H9 (cell line): ENCODE measurements around the gene PTPRN2. TPM values are rescaled to one million over a fixed set of nuclear protein-coding genes. Genes with fewer than 3 reads are reported as not detected.

Experiments
- DNase-seq: peaks from one replicate; pipeline ENCODE4 v3.0.0-alpha.2; 2017
- H2AFZ ChIP-seq: one replicate; pipeline ENCODE4 v1.6.1; 2013; ENCODE audit warnings: mild to moderate bottlenecking, low read length, control low read depth, moderate library complexity
- H2AK5ac ChIP-seq: 2 replicates; pipeline ENCODE4 v1.6.1; 2013; ENCODE audit warnings: low read length, control low read depth, mixed read lengths; ENCODE audit not compliant: insufficient read length
- H2BK120ac ChIP-seq: one replicate; pipeline ENCODE4 v1.6.1; 2013; ENCODE audit warnings: low read depth, mild to moderate bottlenecking, low read length, control low read depth, inconsistent platforms; ENCODE audit not compliant: poor library complexity, severe bottlenecking
- H2BK12ac ChIP-seq: 2 replicates; pipeline ENCODE4 v1.6.1; 2013; ENCODE audit warnings: low read length, control low read depth, mixed read lengths, low read depth; ENCODE audit not compliant: insufficient read length
- H2BK15ac ChIP-seq: 2 replicates; pipeline ENCODE4 v1.6.1; 2013; ENCODE audit warnings: low read depth, low read length, control low read depth
- H2BK20ac ChIP-seq: one replicate; pipeline ENCODE4 v1.6.1; 2013; ENCODE audit warnings: low read depth, mild to moderate bottlenecking, low read length, control low read depth, inconsistent platforms; ENCODE audit not compliant: poor library complexity, severe bottlenecking
- H2BK5ac ChIP-seq: 2 replicates; pipeline ENCODE4 v1.6.1; 2013; ENCODE audit warnings: low read length, control low read depth, mixed read lengths; ENCODE audit not compliant: insufficient read length
- H3K14ac ChIP-seq: 2 replicates; pipeline ENCODE4 v1.6.1; 2013; ENCODE audit warnings: low read length, control low read depth; ENCODE audit not compliant: insufficient read depth
- H3K18ac ChIP-seq: 2 replicates; pipeline ENCODE4 v1.6.1; 2013; ENCODE audit warnings: low read depth, mild to moderate bottlenecking, mixed read lengths, low read length, control low read depth; ENCODE audit not compliant: insufficient read length
- H3K23ac ChIP-seq: 2 replicates; pipeline ENCODE4 v1.6.1; 2013; ENCODE audit warnings: low read length, control low read depth, mixed read lengths, low read depth; ENCODE audit not compliant: insufficient read length
- H3K23me2 ChIP-seq: 2 replicates; pipeline ENCODE4 v1.6.1; 2013; ENCODE audit warnings: low read depth, mild to moderate bottlenecking, mixed read lengths, low read length, control low read depth; ENCODE audit not compliant: insufficient read length, poor library complexity, severe bottlenecking
- H3K27ac ChIP-seq: 2 replicates; pipeline ENCODE4 v1.5.1; 2013; ENCODE audit warnings: low read length, control low read depth, mixed read lengths, low read depth; ENCODE audit not compliant: insufficient read length
- H3K27me3 ChIP-seq: 2 replicates; pipeline ENCODE4 v1.6.1; 2013; ENCODE audit warnings: low read length, control low read depth, inconsistent platforms; ENCODE audit not compliant: insufficient read depth
- H3K4ac ChIP-seq: 2 replicates; pipeline ENCODE4 v1.6.1; 2013; ENCODE audit warnings: low read depth, mild to moderate bottlenecking, control low read depth, inconsistent platforms, low read length, moderate library complexity
- H3K4me1 ChIP-seq: 2 replicates; pipeline ENCODE4 v1.6.1; 2013; ENCODE audit warnings: low read length, control low read depth, inconsistent platforms; ENCODE audit not compliant: insufficient read depth
- H3K4me2 ChIP-seq: 2 replicates; pipeline ENCODE4 v1.6.1; 2013; ENCODE audit warnings: low read length, control low read depth, mixed read lengths; ENCODE audit not compliant: insufficient read length, insufficient read depth
- H3K56ac ChIP-seq: 2 replicates; pipeline ENCODE4 v1.6.1; 2013; ENCODE audit warnings: low read depth, mild to moderate bottlenecking, mixed read lengths, low read length, control low read depth; ENCODE audit not compliant: insufficient read length
- H3K79me1 ChIP-seq: 2 replicates; pipeline ENCODE4 v1.6.1; 2013; ENCODE audit warnings: low read depth, mild to moderate bottlenecking, moderate library complexity, low read length, control low read depth, inconsistent platforms; ENCODE audit not compliant: insufficient read depth, poor library complexity, severe bottlenecking
- H3K79me2 ChIP-seq: 2 replicates; pipeline ENCODE4 v1.6.1; 2013; ENCODE audit warnings: low read length, control low read depth, inconsistent platforms; ENCODE audit not compliant: insufficient read depth
- H3K9ac ChIP-seq: 2 replicates; pipeline ENCODE4 v1.6.1; 2013; ENCODE audit warnings: low read length, control low read depth, mixed read lengths; ENCODE audit not compliant: insufficient read length; ENCODE audit errors: extremely low read depth
- H3K9me3 ChIP-seq: one replicate; pipeline ENCODE4 v1.6.1; 2013; ENCODE audit warnings: low read depth, low read length, inconsistent platforms; ENCODE audit not compliant: control insufficient read depth
- H3T11ph ChIP-seq: one replicate; pipeline ENCODE4 v1.6.1; 2013; ENCODE audit warnings: mild to moderate bottlenecking, low read length, control low read depth, inconsistent platforms
- H4K20me1 ChIP-seq: one replicate; pipeline ENCODE4 v1.6.1; 2013; ENCODE audit not compliant: control insufficient read depth, insufficient read length, insufficient read depth
- H4K5ac ChIP-seq: 2 replicates; pipeline ENCODE4 v1.6.1; 2013; ENCODE audit warnings: low read depth, mild to moderate bottlenecking, mixed read lengths, low read length, control low read depth; ENCODE audit not compliant: insufficient read length
- H4K8ac ChIP-seq: replicated peaks from 2 replicates; pipeline ENCODE4 v1.6.1; 2013; ENCODE audit warnings: low read length, control low read depth, mixed read lengths, low read depth; ENCODE audit not compliant: insufficient read length
- H4K91ac ChIP-seq: 2 replicates; pipeline ENCODE4 v1.6.1; 2013; ENCODE audit warnings: low read depth, mild to moderate bottlenecking, moderate library complexity, mixed read lengths, low read length, control low read depth; ENCODE audit not compliant: insufficient read length
- H3K27ac Mint-ChIP-seq, 3 experiments: 2 replicates in 2 of 3; 3 replicates in 1 of 3; pipeline ENCODE4 v1.8.0; 2020 to 2021; ENCODE audit warnings: mixed read lengths in 3 of 3, mild to moderate bottlenecking in 1 of 3, moderate library complexity in 1 of 3
- H3K27me3 Mint-ChIP-seq: 2 replicates; pipeline ENCODE4 v1.8.0; 2021; ENCODE audit warnings: low read depth, mild to moderate bottlenecking, moderate library complexity, mixed read lengths
- H3K36me3 Mint-ChIP-seq, 3 experiments: 2 replicates in 2 of 3; 3 replicates in 1 of 3; pipeline ENCODE4 v1.8.0; 2020 to 2021; ENCODE audit warnings: low read depth in 3 of 3, mixed read lengths in 3 of 3; ENCODE audit not compliant: insufficient read depth in 1 of 3
- H3K4me1 Mint-ChIP-seq, 2 experiments: 2 replicates each; pipeline ENCODE4 v1.8.0; 2020; ENCODE audit warnings: mixed read lengths in 2 of 2
- H3K4me3 Mint-ChIP-seq, 2 experiments: 2 replicates in 1 of 2; 3 replicates in 1 of 2; pipeline ENCODE4 v1.8.0; 2020 to 2021; ENCODE audit warnings: mild to moderate bottlenecking in 2 of 2, mixed read lengths in 2 of 2, moderate library complexity in 1 of 2
- H3K9me3 Mint-ChIP-seq, 2 experiments: 2 replicates in 1 of 2; 3 replicates in 1 of 2; pipeline ENCODE4 v1.8.0; 2020; ENCODE audit warnings: mild to moderate bottlenecking in 2 of 2, mixed read lengths in 2 of 2, moderate library complexity in 1 of 2
- CTCF ChIP-seq: fragments of 200-600 bp; sonication (generic); conservative IDR thresholded peaks from 3 replicates; pipeline ENCODE4 v1.8.0; 2021; ENCODE audit warnings: antibody characterized with exemption, mild to moderate bottlenecking
- WGBS: extraction: QIAGEN DNeasy Blood & Tissue Kit; methylation state at CpG from one replicate; pipeline ENCODE4 v1.1.7; 2013; ENCODE audit warnings: missing lambda C conversion rate, low lambda C conversion rate, mixed read lengths; ENCODE audit not compliant: insufficient read length; ENCODE audit errors: extremely low coverage; 5-methylcytosine and 5-hydroxymethylcytosine counted together
- total RNA-seq: library from RNA; stranded (reverse); gene quantifications from 2 replicates; pipeline ENCODE4 v1.2.1, GENCODE V29; 2021

The PTPRN2 gene
- total RNA-seq, 1 experiment from 2014 or later: 5.2 TPM

- no peak overlapping the region for H4K8ac ChIP-seq
- no peak for TF ChIP-seq CTCF
- Mint-ChIP-seq H3K27ac (no peak overlapping the region), H3K4me3 (no peak overlapping the region), H3K4me1 (peaks cover 6 to 21% of the 10 kb centered on the region in 2 experiments), H3K36me3 (0 out of 7 replicates have a peak, but pooled peaks cover 0 to 2% (median 0%) of the 10 kb centered on the region in 3 experiments), H3K9me3 (no peaks in the 10 kb centered on the region), H3K27me3 (no peaks in the 10 kb centered on the region; the same call in 1 of the 2 replicates)
- no peaks in the 10 kb centered on the region for H4K20me1 ChIP-seq
- no peak for DNase-seq
- no peak overlapping the region for H2AFZ ChIP-seq
- no peak overlapping the region for H4K91ac ChIP-seq
- H4K5ac ChIP-seq: no peak overlapping the region
- no peak overlapping the region for H2BK12ac ChIP-seq
- no peak overlapping the region for H3K23ac ChIP-seq
- no peaks in the 10 kb centered on the region for H3K79me2 ChIP-seq
- no peak overlapping the region for H2BK20ac ChIP-seq
- no peak overlapping the region for H3K56ac ChIP-seq
- no CpG with 5 or more reads among the region's 13 CpGs for WGBS
- no peaks in the 10 kb centered on the region for H3K79me1 ChIP-seq
- no peak overlapping the region for H3K18ac ChIP-seq
- no peak overlapping the region for H3K9ac ChIP-seq
- no peak overlapping the region for H3K4ac ChIP-seq
- no peak overlapping the region for H3T11ph ChIP-seq
- H3K27ac ChIP-seq: no peak overlapping the region
- H2BK5ac ChIP-seq: no peak overlapping the region
- H3K4me2 ChIP-seq: no peak overlapping the region
- H2BK15ac ChIP-seq: no peak overlapping the region
- no peak overlapping the region; the same call in 1 of the 2 replicates for H3K14ac ChIP-seq
- no peaks in the 10 kb centered on the region for H3K4me1 ChIP-seq
- H2AK5ac ChIP-seq: no peak overlapping the region
- H2BK120ac ChIP-seq: no peak overlapping the region
- H3K23me2 ChIP-seq: no peaks in the 10 kb centered on the region
- H3K27me3 ChIP-seq: no peaks in the 10 kb centered on the region
- no peaks in the 10 kb centered on the region for H3K9me3 ChIP-seq
These were observed 598.0 kb downstream of the PTPRN2 start for GRCh38 chr7:157989589-157989988.
